ENCODE results near the gene ADAM12. TPM values are rescaled to one million over a fixed set of nuclear protein-coding genes. Genes with fewer than 3 reads are reported as not detected.
"Not testable (repeated sequence)": the region's sequence is repeated elsewhere in the genome, so short reads cannot be mapped to it uniquely, and the experiment has no call there.

The ADAM12 gene
- total RNA-seq, 2 donors from 2014 or later: 6.7 to 7.9 TPM

- DNase-seq: peak; percentile 59
- ATAC-seq: peak; percentile 66 to 69
- intact Hi-C loops (cut with DNase I): no loop called here
Observed at GRCh38 chr10:126060261-126060931, 327.9 kb downstream of the ADAM12 start.

GRCh38 chr10:126059076-126059826 is 329.0 kb downstream of the ADAM12 start:
- intact Hi-C loops (cut with DNase I): no loop called here
- no peak for DNase-seq
- ATAC-seq: no peak

- intact Hi-C loops (cut with DNase I): no loop called here
- DNase-seq: no peak
- no peak for ATAC-seq
Observed at GRCh38 chr10:126058507-126058906, 329.8 kb downstream of the ADAM12 start.

- DNase-seq: no peak
- intact Hi-C loops (cut with DNase I): no loop called here
- ATAC-seq: no peak
Observed at GRCh38 chr10:126058104-126058503, 330.2 kb downstream of the ADAM12 start.

- ATAC-seq: no peak
- intact Hi-C loops (cut with DNase I): no loop called here
- no peak for DNase-seq
Observed at GRCh38 chr10:126057494-126057893, 330.8 kb downstream of the ADAM12 start.

GRCh38 chr10:126054191-126054590 is 334.1 kb downstream of the ADAM12 start:
- ATAC-seq (no peak), DNase-seq (no peak)
- intact Hi-C loops (cut with DNase I): no loop called here

GRCh38 chr10:126052171-126052570 is 336.1 kb downstream of the ADAM12 start:
- intact Hi-C loops (cut with DNase I): no loop called here
- no peak for ATAC-seq

GRCh38 chr10:126049759-126050700 is 338.2 kb downstream of the ADAM12 start:
- ATAC-seq (peak; percentile 83 to 95), DNase-seq (peak; percentile 72)
- intact Hi-C loops (cut with DNase I): no loop called here

More at GRCh38 chr10:126052171-126052570, 336.1 kb downstream of the ADAM12 start:
- DNase-seq: no peak

- intact Hi-C loops (cut with DNase I); DNase-seq; ATAC-seq: not testable (repeated sequence)
Observed at GRCh38 chr10:126047749-126048148, 340.5 kb downstream of the ADAM12 start.

GRCh38 chr10:126046831-126047230 is 341.4 kb downstream of the ADAM12 start:
- intact Hi-C loops (cut with DNase I): no loop called here
- DNase-seq (no peak), ATAC-seq (no peak)

- ATAC-seq (no peak), DNase-seq (no peak)
- intact Hi-C loops (cut with DNase I): no loop called here
Observed at GRCh38 chr10:126045861-126046260, 342.4 kb downstream of the ADAM12 start.

- DNase-seq: no peak
- ATAC-seq: no peak
- intact Hi-C loops (cut with DNase I): no loop called here
Observed at GRCh38 chr10:126043389-126043788, 344.9 kb downstream of the ADAM12 start.

GRCh38 chr10:126042906-126043305 is 345.4 kb downstream of the ADAM12 start:
- DNase-seq (no peak), ATAC-seq (no peak)
- intact Hi-C loops (cut with DNase I): no loop called here

- intact Hi-C loops (cut with DNase I): no loop called here
- ATAC-seq (no peak), DNase-seq (no peak)
Observed at GRCh38 chr10:126042354-126042753, 345.9 kb downstream of the ADAM12 start.

GRCh38 chr10:126041804-126042231 is 346.5 kb downstream of the ADAM12 start:
- peak; percentile 96 to 98 for ATAC-seq

GRCh38 chr10:126041117-126041516 is 347.2 kb downstream of the ADAM12 start:
- ATAC-seq (no peak), DNase-seq (no peak)
- intact Hi-C loops (cut with DNase I): no loop called here

More at GRCh38 chr10:126041804-126042231, 346.5 kb downstream of the ADAM12 start:
- DNase-seq: peak; percentile 89
- intact Hi-C loops (cut with DNase I): no loop called here

GRCh38 chr10:126037946-126038345 is 350.3 kb downstream of the ADAM12 start:
- DNase-seq: no peak
- ATAC-seq: no peak
- intact Hi-C loops (cut with DNase I): no loop called here

GRCh38 chr10:126036515-126036914 is 351.8 kb downstream of the ADAM12 start:
- intact Hi-C loops (cut with DNase I): no loop called here
- ATAC-seq (no peak), DNase-seq (no peak)

- intact Hi-C loops (cut with DNase I): no loop called here
- no peak for ATAC-seq
Observed at GRCh38 chr10:126034586-126034985, 353.7 kb downstream of the ADAM12 start.

GRCh38 chr10:126029999-126030398 is 358.3 kb downstream of the ADAM12 start:
- ATAC-seq (no peak), DNase-seq (no peak)
- intact Hi-C loops (cut with DNase I): no loop called here

More at GRCh38 chr10:126034586-126034985, 353.7 kb downstream of the ADAM12 start:
- DNase-seq: no peak
